Measurements from ENCODE around the gene FXYD5.

GRCh38 chr19:35162471-35163326 is 8.2 kb downstream of the FXYD5 start:
- TF ChIP-seq CTCF (conservative IDR thresholded peaks at IDR 0.05; ENCODE audit: low read length) (no peak), EZH2phosphoT487 (IDR thresholded peaks at IDR 0.05; ENCODE audit: borderline replicate concordance, low read depth, low read length) (no peak)
